ENCODE measurements around the gene PLA2R1.

PLA2R1 gene

GRCh38 chr2:159892990-159893810, 169.2 kb downstream of the PLA2R1 start:
- DNase-seq = no peak

GRCh38 chr2:159891917-159892730, 170.3 kb downstream of the PLA2R1 start:
- no peak for DNase-seq

GRCh38 chr2:159891267-159891588, 171.2 kb downstream of the PLA2R1 start:
- DNase-seq = no peak

GRCh38 chr2:159890551-159891266, 171.7 kb downstream of the PLA2R1 start:
- no peak for DNase-seq

- DNase-seq = no peak
Measured at GRCh38 chr2:159882130-159882745, 180.2 kb downstream of the PLA2R1 start.

Data from activated CD4-positive, CD25-positive, alpha-beta regulatory T cell (primary cell).